H1 (cell line): ENCODE measurements around the gene OS9. TPM values are rescaled to one million over a fixed set of nuclear protein-coding genes. Genes with fewer than 3 reads are reported as not detected.

Source experiments
- CTCF ChIA-PET: fragments of 300-600 bp; sonication (Branson Sonifier 250); formaldehyde crosslinking; loops from one replicate; lab custom pipeline; 2021; ENCODE audit not compliant: partially characterized antibody; lab: Charles Lee
- POLR2A ChIA-PET: fragments of 300-600 bp; sonication (Branson Sonifier 250); formaldehyde crosslinking; loops from one replicate; lab custom pipeline; 2021; ENCODE audit warnings: inconsistent platforms; ENCODE audit not compliant: partially characterized antibody; lab: Charles Lee
- DNase-seq, 2 experiments: peaks; one replicate each; pipeline versions ENCODE4 v3.0.0 to v3.0.0-alpha.2; 2010 to 2022; ENCODE audit warnings: low spot score in 2 of 2, low read depth in 1 of 2, mixed read lengths in 1 of 2
- FAIRE-seq: peaks from 2 replicates; lab custom pipeline; 2011; peaks lifted over from hg19 to GRCh38; lab: Jason Lieb, UNC
- H2AFZ ChIP-seq: 2 replicates; pipeline ENCODE4 v1.8.1; 2012; ENCODE audit warnings: low read length, inconsistent platforms
- H2AK5ac ChIP-seq: 2 replicates; pipeline ENCODE4 v1.6.1; 2013; ENCODE audit warnings: low read depth, low read length
- H2BK120ac ChIP-seq: replicated peaks from 2 replicates; pipeline ENCODE3; 2013; ENCODE audit warnings: low read depth, low read length, inconsistent platforms
- H2BK12ac ChIP-seq: 2 replicates; pipeline ENCODE4 v1.6.1; 2013; ENCODE audit warnings: low read depth, low read length
- H2BK15ac ChIP-seq: 2 replicates; pipeline ENCODE4 v1.6.1; 2013; ENCODE audit warnings: low read length
- H2BK20ac ChIP-seq: 2 replicates; pipeline ENCODE4 v1.6.1; 2013; ENCODE audit warnings: low read length
- H2BK5ac ChIP-seq: 2 replicates; pipeline ENCODE4 v1.6.1; 2013; ENCODE audit warnings: low read depth, low read length
- H3K14ac ChIP-seq: 2 replicates; pipeline ENCODE4 v1.6.1; 2013; ENCODE audit warnings: inconsistent platforms; ENCODE audit not compliant: insufficient read length
- H3K18ac ChIP-seq: 2 replicates; pipeline ENCODE4 v1.6.1; 2013; ENCODE audit warnings: low read length; ENCODE audit errors: extremely low read depth
- H3K23ac ChIP-seq: 2 replicates; pipeline ENCODE4 v1.6.1; 2013; ENCODE audit warnings: inconsistent platforms; ENCODE audit not compliant: insufficient read length
- H3K23me2 ChIP-seq: 2 replicates; pipeline ENCODE4 v1.6.1; 2013; ENCODE audit warnings: low read depth, low read length
- H3K27ac ChIP-seq: 2 replicates; pipeline ENCODE4 v1.6.1; 2011; ENCODE audit warnings: low read depth, low read length, inconsistent platforms
- H3K27me3 ChIP-seq, 4 experiments: replicated peaks in 1 of 4; 1 replicate in 1 of 4; 2 replicates in 3 of 4; pipeline versions ENCODE4 v1.6.1 to v1.8.1; 2011 to 2013; ENCODE audit warnings: low read length in 3 of 4, mild to moderate bottlenecking in 3 of 4, inconsistent platforms in 2 of 4, mixed read lengths in 2 of 4, moderate library complexity in 1 of 4; ENCODE audit not compliant: control insufficient read depth in 3 of 4, insufficient read depth in 3 of 4; ENCODE audit errors: extremely low read depth in 1 of 4
- H3K36me3 ChIP-seq, 4 experiments: 2 replicates each; pipeline versions ENCODE4 v1.6.1 to v1.8.1; 2011 to 2013; ENCODE audit warnings: mild to moderate bottlenecking in 4 of 4, low read length in 3 of 4, moderate library complexity in 2 of 4, control low read depth in 1 of 4, inconsistent platforms in 1 of 4; ENCODE audit not compliant: insufficient read depth in 4 of 4, control insufficient read depth in 2 of 4
- H3K4ac ChIP-seq: replicated peaks from 2 replicates; pipeline ENCODE3; 2013; ENCODE audit warnings: low read length, low read depth, mixed read lengths, inconsistent platforms; ENCODE audit not compliant: insufficient read length
- H3K4me1 ChIP-seq, 4 experiments: replicated peaks in 1 of 4; 1 replicate in 1 of 4; 2 replicates in 3 of 4; pipeline versions ENCODE4 v1.6.1 to v1.8.1; 2011 to 2013; ENCODE audit warnings: low read length in 3 of 4, inconsistent platforms in 2 of 4, mixed read lengths in 1 of 4; ENCODE audit not compliant: insufficient read depth in 4 of 4, control insufficient read depth in 3 of 4
- H3K4me2 ChIP-seq, 2 experiments: 2 replicates each; pipeline versions ENCODE4 v1.6.1 to v1.8.1; 2011 to 2013; ENCODE audit warnings: low read depth in 2 of 2, low read length in 2 of 2, control low read depth in 1 of 2, inconsistent platforms in 1 of 2, mild to moderate bottlenecking in 1 of 2; ENCODE audit not compliant: insufficient read depth in 1 of 2
- H3K4me3 ChIP-seq, 4 experiments: fragments of 200-600, 300-600 bp in 1 of 4; sonication (generic), shearing (Covaris generic), sonication (Bioruptor Twin) in 1 of 4; 2 replicates each; pipeline versions ENCODE4 v1.5.1 to v1.8.1; 2011 to 2016; ENCODE audit warnings: low read length in 4 of 4, low read depth in 3 of 4, control low read depth in 2 of 4, inconsistent platforms in 2 of 4, mild to moderate bottlenecking in 2 of 4, mixed read lengths in 1 of 4, moderate library complexity in 1 of 4; ENCODE audit not compliant: insufficient read depth in 2 of 4; ENCODE audit errors: extremely low read depth in 1 of 4
- H3K56ac ChIP-seq: replicated peaks from 2 replicates; pipeline ENCODE3; 2013; ENCODE audit warnings: low read depth, mild to moderate bottlenecking, mixed read lengths, low read length, inconsistent platforms; ENCODE audit not compliant: insufficient read length
- H3K79me1 ChIP-seq: 2 replicates; pipeline ENCODE4 v1.6.1; 2013; ENCODE audit warnings: low read depth, low read length, control low read depth
- H3K79me2 ChIP-seq, 2 experiments: 2 replicates each; pipeline versions ENCODE4 v1.6.1 to v1.8.1; 2012 to 2013; ENCODE audit warnings: low read length in 2 of 2, mild to moderate bottlenecking in 2 of 2, inconsistent platforms in 1 of 2; ENCODE audit not compliant: insufficient read depth in 2 of 2, control insufficient read depth in 1 of 2
- H3K9ac ChIP-seq, 4 experiments: replicated peaks in 1 of 4; 1 replicate in 1 of 4; 2 replicates in 3 of 4; pipeline versions ENCODE4 v1.6.1 to v1.8.1; 2011 to 2013; ENCODE audit warnings: low read depth in 3 of 4, low read length in 3 of 4, control low read depth in 2 of 4, mild to moderate bottlenecking in 2 of 4, moderate library complexity in 2 of 4, inconsistent platforms in 1 of 4; ENCODE audit errors: extremely low read depth in 1 of 4
- H3K9me3 ChIP-seq, 2 experiments: 2 replicates each; pipeline versions ENCODE4 v1.6.1 to v1.8.1; 2012 to 2013; ENCODE audit warnings: mild to moderate bottlenecking in 2 of 2, moderate library complexity in 2 of 2, control low read depth in 1 of 2, inconsistent platforms in 1 of 2, low read depth in 1 of 2, low read length in 1 of 2, mixed read lengths in 1 of 2; ENCODE audit not compliant: insufficient read depth in 2 of 2
- H4K20me1 ChIP-seq, 2 experiments: replicated peaks in 1 of 2; 2 replicates each; pipeline versions ENCODE3 to v1.8.1; 2011 to 2013; ENCODE audit warnings: inconsistent platforms in 2 of 2, low read length in 2 of 2, mild to moderate bottlenecking in 1 of 2; ENCODE audit not compliant: insufficient read depth in 2 of 2, control insufficient read depth in 1 of 2
- H4K5ac ChIP-seq: 2 replicates; pipeline ENCODE4 v1.6.1; 2013; ENCODE audit warnings: low read length, low read depth, mixed read lengths, inconsistent platforms; ENCODE audit not compliant: insufficient read length
- H4K8ac ChIP-seq: 2 replicates; pipeline ENCODE4 v1.8.0; 2013; ENCODE audit warnings: mild to moderate bottlenecking, moderate library complexity, low read length, inconsistent platforms; ENCODE audit not compliant: insufficient read depth; ENCODE audit errors: extremely low read depth
- H4K91ac ChIP-seq: replicated peaks from 2 replicates; pipeline ENCODE3; 2013; ENCODE audit warnings: low read length, mixed read lengths, inconsistent platforms; ENCODE audit not compliant: insufficient read length
- HDAC6 ChIP-seq: IDR thresholded peaks from one replicate; pipeline ENCODE4 v1.7.1; 2012; ENCODE audit warnings: low read depth, mild to moderate bottlenecking, inconsistent platforms, low read length, moderate library complexity
- POLR2AphosphoS5 ChIP-seq: IDR thresholded peaks from 2 replicates; pipeline ENCODE4 v1.6.1; 2011; ENCODE audit warnings: low read depth, low read length
- SIRT6 ChIP-seq: IDR thresholded peaks from one replicate; pipeline ENCODE4 v1.7.1; 2012; ENCODE audit warnings: low read length, inconsistent platforms
- TBP ChIP-seq: IDR thresholded peaks from 2 replicates; pipeline ENCODE4 v1.6.1; 2011; ENCODE audit warnings: low read depth, low read length, improper control_type of control experiment
- WGBS, 2 experiments: shearing (Covaris generic) in 1 of 2; methylation state at CpG; one replicate each; pipeline versions ENCODE4 v1.1.6 to v1.1.7; 2013 to 2015; ENCODE audit warnings: low lambda C conversion rate in 2 of 2, mixed read lengths in 2 of 2, inconsistent platforms in 1 of 2, low coverage in 1 of 2, missing lambda C conversion rate in 1 of 2; ENCODE audit not compliant: insufficient replicate concordance in 2 of 2, insufficient coverage in 1 of 2, insufficient read length in 1 of 2; ENCODE audit errors: extremely low coverage in 1 of 2, missing lambda C conversion rate in 1 of 2; 5-methylcytosine and 5-hydroxymethylcytosine counted together
- polyA plus RNA-seq, 7 experiments: library from polyadenylated mRNA; depleted of rRNA in 3 of 7; stranded (reverse) in 5 of 7; unstranded in 2 of 7; fragments of >200 nt in 5 of 7; fragments of 200-250 nt in 2 of 7; gene quantifications; 1 replicate in 5 of 7; 2 replicates in 1 of 7; 4 replicates in 1 of 7; pipeline versions ENCODE4 v1.2.1 to v1.2.3, GENCODE V29; 2011 to 2013; ENCODE audit warnings: missing spikeins in 2 of 7, mixed read lengths in 2 of 7
- total RNA-seq: library from RNA; stranded (reverse); fragmentation: NEBNext Ultra II Directional; extraction: Animal tissue kit (Norgen Biotek cat#: 25700); gene quantifications from 2 replicates; pipeline ENCODE4 v1.2.1, GENCODE V29; 2021

Gene OS9
- total and polyA plus RNA-seq, 2 of the 8 experiments (the other 6 are each of a cell fraction or from before 2014, with no cell fraction given): 71.0 to 108 TPM

DNA sequence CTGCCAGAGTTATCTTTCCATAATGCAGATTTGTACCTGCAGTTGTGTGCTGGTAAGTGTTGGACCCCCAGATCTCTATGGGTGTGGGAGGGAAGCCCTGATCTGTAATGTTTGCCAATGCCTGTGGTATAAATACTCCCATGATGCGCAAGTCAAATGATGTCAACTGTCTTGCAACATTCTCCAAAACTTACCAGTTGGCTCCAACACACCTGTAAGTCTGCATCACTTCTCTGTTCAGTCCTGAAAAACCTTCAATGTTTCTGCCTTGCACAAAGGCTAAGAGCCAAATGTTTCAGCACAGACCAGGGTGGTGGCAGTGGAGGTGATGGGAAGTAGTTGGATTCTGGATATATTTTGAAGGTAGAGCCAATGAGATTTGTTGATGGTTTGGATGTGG, 3.1 kb downstream of the OS9 start:
- DNase-seq (no peak), FAIRE-seq (no peak)
- Histone ChIP-seq H3K9ac (no peak overlapping the region), H2BK15ac (no peak overlapping the region), H3K27ac (no peak overlapping the region), H3K4me1 (peaks cover 0 to 5% (median 1%) of the 10 kb centered on the region in 4 experiments; a peak in 1 of 7 replicates), H3K9me3 (no peaks in the 10 kb centered on the region), H3K36me3 (peaks cover 0 to 4% (median 2%) of the 10 kb centered on the region in 4 experiments; a peak in 4 of 8 replicates), H3K4ac (no peak overlapping the region), H4K8ac (no peak overlapping the region), H3K56ac (no peak overlapping the region), H2BK120ac (no peak overlapping the region), H3K18ac (no peak overlapping the region), H4K20me1 (no peaks in the 10 kb centered on the region), H4K5ac (no peak overlapping the region), H3K79me1 (no peaks in the 10 kb centered on the region), H3K79me2 (no peaks in the 10 kb centered on the region), H2AK5ac (no peak overlapping the region), H2BK5ac (no peak overlapping the region), H3K23me2 (peaks cover 6% of the 10 kb centered on the region; the same call in 1 of the 2 replicates), H4K91ac (no peak overlapping the region), H2BK12ac (no peak overlapping the region), H3K4me2 (no peak overlapping the region), H3K23ac (no peak overlapping the region), H3K4me3 (no peak overlapping the region), H2AFZ (no peak overlapping the region), H2BK20ac (no peak overlapping the region), H3K14ac (no peak overlapping the region), H3K27me3 (no peaks in the 10 kb centered on the region)
- ChIA-PET CTCF (no interaction called here), POLR2A (no interaction called here)
- WGBS, 2 experiments: 100% methylated on average over 1 of the region's 1 CpG; no CpG with 5 or more reads in 1 of the 2 experiments
- TF ChIP-seq TBP: no peak
- no peak for TF ChIP-seq POLR2AphosphoS5
- no peak for TF ChIP-seq SIRT6
- no peak for TF ChIP-seq HDAC6
